Uterus (tissue), 2 donors: ENCODE results near the gene CPEB1.

Experiments used
- POLR2A ChIP-seq, 2 donors: fragments of 450-650 bp; IDR thresholded peaks; one replicate each; pipeline ENCODE4 v1.6.1; 2016; ENCODE audit warnings: antibody characterized with exemption in 2 of 2, mild to moderate bottlenecking in 1 of 2, moderate library complexity in 1 of 2
- TF ChIP-seq, protein P1 (sequence below), 4 experiments: fragments of 200-600 bp in 2 of 4; fragments of 450-650 bp in 2 of 4; sonication (generic) in 2 of 4; IDR thresholded peaks; one replicate each; pipeline ENCODE4 v1.5.1; 2016 to 2019; ENCODE audit warnings: antibody characterized with exemption in 4 of 4, mild to moderate bottlenecking in 2 of 4, moderate library complexity in 1 of 4

DNA sequence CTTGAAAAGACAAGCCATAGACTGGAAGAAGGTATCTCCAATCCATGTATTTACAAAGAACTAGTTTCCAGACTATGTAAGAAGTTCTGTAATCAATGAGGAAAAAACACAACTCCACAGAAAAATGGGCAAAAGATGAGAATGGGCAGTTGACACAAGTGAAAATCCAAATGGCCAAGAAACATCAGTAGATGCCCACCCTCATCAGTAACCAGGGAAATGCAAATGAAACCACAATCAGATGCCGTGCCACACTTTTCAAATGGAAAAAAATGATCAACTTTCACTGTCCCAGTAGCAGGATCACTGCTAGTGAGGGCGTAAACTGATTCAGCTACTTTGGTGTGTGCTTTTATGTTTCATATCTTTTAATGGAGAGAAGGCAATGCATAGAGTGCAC is 4.5 kb upstream of the CPEB1 start:
- TF ChIP-seq, protein P1, sequence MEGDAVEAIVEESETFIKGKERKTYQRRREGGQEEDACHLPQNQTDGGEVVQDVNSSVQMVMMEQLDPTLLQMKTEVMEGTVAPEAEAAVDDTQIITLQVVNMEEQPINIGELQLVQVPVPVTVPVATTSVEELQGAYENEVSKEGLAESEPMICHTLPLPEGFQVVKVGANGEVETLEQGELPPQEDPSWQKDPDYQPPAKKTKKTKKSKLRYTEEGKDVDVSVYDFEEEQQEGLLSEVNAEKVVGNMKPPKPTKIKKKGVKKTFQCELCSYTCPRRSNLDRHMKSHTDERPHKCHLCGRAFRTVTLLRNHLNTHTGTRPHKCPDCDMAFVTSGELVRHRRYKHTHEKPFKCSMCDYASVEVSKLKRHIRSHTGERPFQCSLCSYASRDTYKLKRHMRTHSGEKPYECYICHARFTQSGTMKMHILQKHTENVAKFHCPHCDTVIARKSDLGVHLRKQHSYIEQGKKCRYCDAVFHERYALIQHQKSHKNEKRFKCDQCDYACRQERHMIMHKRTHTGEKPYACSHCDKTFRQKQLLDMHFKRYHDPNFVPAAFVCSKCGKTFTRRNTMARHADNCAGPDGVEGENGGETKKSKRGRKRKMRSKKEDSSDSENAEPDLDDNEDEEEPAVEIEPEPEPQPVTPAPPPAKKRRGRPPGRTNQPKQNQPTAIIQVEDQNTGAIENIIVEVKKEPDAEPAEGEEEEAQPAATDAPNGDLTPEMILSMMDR (IDR thresholded peaks at IDR 0.05): no peak
- no peak for TF ChIP-seq POLR2A (IDR thresholded peaks at IDR 0.05)
